ENCODE results near the gene SFXN4.

GRCh38 chr10:119167041-119167440 lies 1.5 kb upstream of the SFXN4 start:
- TF ChIP-seq POLR2A (IDR thresholded peaks at IDR 0.05; ENCODE audit: low read depth, low read length) (no peak), POLR2AphosphoS5 (IDR thresholded peaks at IDR 0.05; ENCODE audit: low read depth, low read length) (no peak)

Data from GM12891 (cell line).